Stimulated activated CD4-positive, alpha-beta T cell treated with anti-CD3 and anti-CD28 coated beads, Interleukin-4, amount 100 ng/mL, for 48 hours (primary cell): ENCODE data around the gene PARP11.
"Not testable (repeated sequence)": the region's sequence is repeated elsewhere in the genome, so short reads cannot be mapped to it uniquely, and the experiment has no call there.

Source experiments
- DNase-seq, 2 donors: peaks; one replicate each; pipeline ENCODE4 v3.0.0-alpha.2; 2020; ENCODE audit warnings: low read depth in 2 of 2

PARP11 gene

GRCh38 chr12:3882896-3883564 is 9.8 kb upstream of the PARP11 start:
- DNase-seq: no peak

DNA sequence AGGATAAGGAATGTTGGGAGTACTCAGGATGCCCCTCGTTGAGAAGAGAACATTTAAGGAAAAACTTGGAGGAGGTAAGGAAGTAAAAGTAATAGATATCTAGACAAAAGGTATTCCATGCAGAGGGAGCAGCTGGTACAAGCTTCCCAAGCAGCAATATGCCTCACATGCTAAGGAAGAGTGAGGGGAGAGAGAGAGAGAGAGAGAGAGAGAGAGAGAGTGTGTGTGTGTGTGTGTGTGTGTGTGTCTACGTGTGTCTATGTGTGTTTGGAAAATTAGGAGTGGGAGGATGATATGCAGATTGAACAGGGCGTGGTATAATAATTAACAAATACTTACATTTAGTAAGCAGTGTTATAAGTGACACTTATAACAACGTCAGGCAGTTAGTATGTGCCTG is 9.2 kb upstream of the PARP11 start:
- no peak for DNase-seq

DNA sequence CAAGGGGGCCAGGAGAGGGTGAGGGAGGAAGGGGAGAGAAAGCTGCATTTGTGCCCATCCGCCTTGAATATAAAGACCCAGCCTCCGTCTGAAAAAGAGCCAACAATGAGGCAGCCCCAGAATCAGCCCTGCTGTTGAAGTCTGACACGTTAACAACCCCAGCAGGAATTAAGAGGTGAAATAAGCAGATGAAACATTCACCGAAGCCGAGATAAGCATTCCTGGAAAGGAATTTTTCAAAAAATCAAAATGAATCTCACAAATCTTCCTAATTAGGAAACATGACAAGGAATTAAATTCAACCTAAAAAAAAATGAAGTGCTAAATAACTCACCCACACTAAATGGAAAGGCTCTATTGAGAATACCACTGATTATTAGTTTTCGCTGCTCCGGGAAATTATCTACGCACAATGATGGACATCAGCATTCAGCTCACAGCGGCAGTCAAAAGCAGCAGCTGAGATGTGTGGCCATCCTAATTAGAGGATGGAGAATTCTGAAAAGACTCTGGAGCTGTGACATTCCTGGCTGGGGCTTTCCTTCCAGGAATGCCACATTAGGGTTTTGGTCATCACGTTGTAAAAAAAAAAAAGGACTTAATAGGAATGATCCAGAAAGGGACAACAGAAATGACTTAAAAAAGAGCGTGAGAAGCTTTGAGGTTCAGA is 8.2 kb upstream of the PARP11 start:
- no peak for DNase-seq

GRCh38 chr12:3879846-3880245 is 6.6 kb upstream of the PARP11 start:
- DNase-seq: no peak

DNA sequence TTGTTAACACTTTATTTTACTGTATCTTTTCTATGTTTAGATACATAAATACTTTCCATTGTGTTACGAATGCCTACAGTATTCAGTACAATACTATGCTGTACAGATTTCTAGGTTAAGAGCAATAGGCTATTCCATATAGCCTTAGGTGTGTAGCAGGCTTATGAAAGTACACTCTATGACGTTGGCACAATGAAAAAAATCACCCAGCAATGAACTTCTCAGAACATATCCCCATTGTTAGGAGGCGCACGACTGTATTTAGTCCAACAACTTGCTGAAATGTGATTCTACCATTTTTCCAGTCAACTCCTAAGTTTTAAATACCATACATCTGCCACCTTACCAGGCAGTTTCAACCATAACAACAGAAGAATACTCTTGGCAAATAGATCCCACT is 1.8 kb downstream of the PARP11 start:
- DNase-seq: no peak

- DNase-seq: no peak
Observed at GRCh38 chr12:3869865-3870264, 3.3 kb downstream of the PARP11 start.

- no peak for DNase-seq
Observed at GRCh38 chr12:3869433-3869832, 3.8 kb downstream of the PARP11 start.

DNA sequence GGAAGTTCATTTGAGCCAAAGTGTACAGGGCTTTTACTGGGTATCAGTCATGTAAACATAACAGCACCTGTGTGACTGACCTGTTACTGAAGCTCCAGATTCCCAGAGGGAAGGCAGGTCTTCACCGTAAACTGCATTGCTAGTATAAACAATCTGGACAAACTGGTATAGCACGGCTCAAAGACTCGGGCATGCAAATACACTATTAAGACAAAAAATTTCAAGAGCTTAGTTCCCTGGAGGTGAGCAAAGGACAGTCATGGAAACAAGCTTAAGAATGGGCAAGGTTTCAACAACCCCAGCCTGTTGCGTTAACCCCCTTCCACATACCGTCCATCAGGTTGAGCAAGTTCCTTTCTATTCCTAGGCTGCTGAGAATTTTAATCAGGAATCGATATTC is 9.4 kb downstream of the PARP11 start:
- no peak for DNase-seq

DNA sequence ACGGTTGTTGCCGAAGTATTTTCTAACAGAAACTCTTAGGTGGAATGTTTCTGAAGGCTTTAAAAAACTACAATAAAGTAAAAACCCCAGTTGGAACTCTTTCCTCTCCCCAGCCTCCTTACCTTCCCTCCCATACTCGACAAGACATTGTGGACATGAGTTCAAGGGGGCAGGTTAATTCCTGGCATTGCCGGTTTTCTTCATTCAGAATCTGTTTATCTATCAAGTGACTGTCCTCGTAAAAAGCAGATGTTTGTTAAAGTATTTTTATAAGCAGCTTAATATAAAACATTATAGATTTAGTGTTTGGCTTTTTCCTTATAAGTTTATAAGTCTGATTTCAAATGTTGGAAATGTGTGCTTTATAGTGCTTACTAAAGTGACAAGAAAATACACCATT is 30.7 kb downstream of the PARP11 start:
- no peak for DNase-seq

DNA sequence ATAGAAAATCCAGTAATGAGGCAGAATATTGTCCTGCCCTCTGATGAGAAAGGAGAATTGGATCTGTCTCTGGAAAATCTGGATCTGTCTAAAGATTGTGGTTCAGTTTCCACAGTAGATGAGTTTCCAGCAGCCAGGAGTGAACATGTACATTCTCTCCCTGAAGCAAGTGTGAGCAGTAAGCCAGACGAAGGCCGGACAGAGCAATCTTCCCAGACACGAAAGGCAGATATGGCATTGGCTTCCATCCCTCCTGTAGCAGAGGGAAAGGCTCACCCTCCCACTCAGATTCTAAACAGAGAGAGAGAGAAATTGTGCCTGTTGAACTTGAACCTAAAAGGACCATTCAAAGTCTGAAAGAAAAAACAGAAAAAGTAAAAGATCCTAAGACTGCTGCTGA is 31.4 kb downstream of the PARP11 start:
- DNase-seq: no peak

- DNase-seq: not testable (repeated sequence)
Observed at GRCh38 chr12:3840833-3841232, 32.4 kb downstream of the PARP11 start.

- DNase-seq: not testable (repeated sequence)
Observed at GRCh38 chr12:3839745-3840144, 33.5 kb downstream of the PARP11 start.

GRCh38 chr12:3838701-3839548 is 34.3 kb downstream of the PARP11 start:
- peak; percentile 4 to 6 for DNase-seq

- DNase-seq: no peak
Observed at GRCh38 chr12:3838076-3838475, 35.1 kb downstream of the PARP11 start.

DNA sequence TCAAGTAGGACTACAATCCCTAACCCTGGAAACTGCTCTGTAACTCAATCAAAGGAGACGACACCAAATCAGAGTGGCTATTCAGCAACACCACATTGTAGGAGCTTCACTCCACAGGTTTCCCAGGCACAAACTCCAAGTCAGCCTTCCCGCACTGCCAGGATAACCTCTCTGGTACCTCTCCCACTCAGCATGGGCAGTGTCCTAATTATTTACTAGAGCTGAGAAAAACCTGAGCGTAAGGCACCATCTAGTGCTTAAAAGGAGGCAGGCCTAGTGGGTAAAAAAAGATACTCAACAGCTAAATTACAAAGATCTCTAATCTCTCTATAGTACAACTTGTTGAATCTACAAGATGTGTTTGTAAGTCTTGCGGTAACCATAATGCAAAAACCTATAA is 36.1 kb downstream of the PARP11 start:
- no peak for DNase-seq

GRCh38 chr12:3836641-3837040 is 36.6 kb downstream of the PARP11 start:
- no peak for DNase-seq

- DNase-seq: no peak
Observed at GRCh38 chr12:3835914-3836313, 37.3 kb downstream of the PARP11 start.

DNA sequence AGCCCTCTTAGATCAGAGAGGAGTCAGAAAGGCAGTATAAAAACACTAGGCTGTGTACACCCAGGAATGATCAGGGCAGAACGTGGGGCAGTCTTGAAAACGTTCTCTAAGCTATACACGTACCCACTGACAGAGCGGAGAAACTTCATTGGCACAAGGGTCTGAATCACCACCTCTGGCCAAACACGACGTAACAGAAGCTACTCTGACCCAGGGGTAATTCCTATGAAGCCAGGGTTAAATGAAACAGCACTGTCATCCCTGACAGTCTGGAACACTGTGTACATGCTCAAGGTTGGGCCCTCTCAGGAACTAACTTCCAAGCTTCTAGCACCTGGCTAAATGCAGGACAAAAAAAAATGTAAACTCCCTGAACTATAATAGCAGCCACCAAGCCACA is 38.4 kb downstream of the PARP11 start:
- no peak for DNase-seq

- DNase-seq: no peak
Observed at GRCh38 chr12:3833670-3834310, 39.4 kb downstream of the PARP11 start.

DNA sequence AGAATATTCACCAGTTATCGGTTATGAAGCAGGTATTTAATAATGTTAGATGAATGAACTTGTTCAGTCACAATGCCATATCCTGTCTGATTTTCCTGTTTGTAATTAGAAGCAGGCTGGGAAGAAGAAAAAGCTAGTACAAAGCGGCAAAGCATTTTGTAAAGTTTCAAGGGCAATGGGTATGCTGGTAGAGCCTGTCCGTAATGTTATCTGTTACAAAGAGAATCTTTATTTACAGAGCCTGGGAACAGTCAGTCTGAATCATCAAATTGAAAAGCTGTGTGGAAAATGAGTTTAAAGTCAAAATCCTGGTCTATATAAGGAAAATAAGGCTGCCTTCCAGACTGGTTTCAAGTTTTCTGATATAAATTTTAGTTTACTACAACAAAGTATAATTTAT is 40.5 kb downstream of the PARP11 start:
- DNase-seq: no peak

GRCh38 chr12:3828888-3829287 is 44.3 kb downstream of the PARP11 start:
- DNase-seq: no peak

- no peak for DNase-seq
Observed at GRCh38 chr12:3827301-3828000, 45.7 kb downstream of the PARP11 start.
